Heart right ventricle (tissue), 16 donors: Measurements from ENCODE around the gene TRIM72. TPM values are rescaled to one million over a fixed set of nuclear protein-coding genes. Genes with fewer than 3 reads are reported as not detected.

Experiments
- ATAC-seq, 8 donors: fragments of 200-7000 bp; cut with Tn5 transposase; one replicate each; pipeline ENCODE4 v1.9.1; 2020; ENCODE audit warnings: mild to moderate bottlenecking in 8 of 8, moderate library complexity in 8 of 8, moderate number of reproducible peaks in 1 of 8
- DNase-seq, 2 donors: peaks; one replicate each; pipeline ENCODE4 v3.0.0-alpha.2; 2020
- H3K27ac ChIP-seq, 10 donors: fragments of 200-600 bp; sonication (generic) in 2 of 10; one replicate each; pipeline versions ENCODE4 v1.5.0 to v1.8.0; 2020 to 2022; ENCODE audit warnings: mild to moderate bottlenecking in 3 of 10
- H3K27me3 ChIP-seq, 7 donors: fragments of 200-600 bp; one replicate each; pipeline ENCODE4 v1.8.0; 2021 to 2022; ENCODE audit warnings: mild to moderate bottlenecking in 2 of 7
- H3K36me3 ChIP-seq, 9 donors: fragments of 200-600 bp; sonication (generic) in 1 of 9; one replicate each; pipeline versions ENCODE4 v1.5.0 to v1.8.0; 2020 to 2022; ENCODE audit warnings: mild to moderate bottlenecking in 2 of 9
- H3K4me1 ChIP-seq, 9 donors: fragments of 200-600 bp; sonication (generic) in 1 of 9; one replicate each; pipeline versions ENCODE4 v1.5.0 to v1.8.0; 2020 to 2022; ENCODE audit warnings: mild to moderate bottlenecking in 4 of 9
- H3K4me3 ChIP-seq, 10 donors: fragments of 200-600 bp; sonication (generic) in 2 of 10; one replicate each; pipeline versions ENCODE4 v1.5.0 to v1.8.0; 2020 to 2022; ENCODE audit warnings: mild to moderate bottlenecking in 7 of 10, moderate library complexity in 2 of 10
- H3K9me3 ChIP-seq, 11 donors: fragments of 200-600 bp in 10 of 11; sonication (generic) in 2 of 11; one replicate each; pipeline versions ENCODE4 v1.5.0 to v1.8.0; 2013 to 2022; ENCODE audit warnings: mild to moderate bottlenecking in 2 of 11, control low read depth in 1 of 11, moderate library complexity in 1 of 11
- WGBS, 2 donors: extraction: QIAGEN DNeasy Blood & Tissue Kit; methylation state at CpG; one replicate each; pipeline ENCODE4 v1.1.7; 2013; ENCODE audit warnings: inconsistent platforms in 1 of 2; 5-methylcytosine and 5-hydroxymethylcytosine counted together
- intact Hi-C, 10 donors: fragments of 100-400 bp; cut with DNase I; formaldehyde crosslinking; loops; one replicate each; pipeline versions ENCODE4 v1.11.1 to v1.14.2; 2022
- polyA plus RNA-seq, 2 donors: library from polyadenylated mRNA; stranded (reverse); fragments of 200-250 nt; gene quantifications; one replicate each; pipeline ENCODE4 v1.2.3, GENCODE V29; 2013
- total RNA-seq, 10 donors: library from RNA; stranded (reverse); fragmentation: NEBNext Ultra II Directional in 3 of 10; extraction: Animal tissue kit (Norgen Biotek cat#: 25700) in 3 of 10; gene quantifications; one replicate each; pipeline versions ENCODE4 v1.2.1 to v1.2.4, GENCODE V29; 2021 to 2023
- TF ChIP-seq, protein P1 (sequence below), 9 donors: fragments of 200-600 bp; sonication (generic) in 2 of 9; IDR thresholded peaks; one replicate each; pipeline versions ENCODE4 v1.5.0 to v1.8.0; 2021 to 2022; ENCODE audit warnings: antibody characterized with exemption in 9 of 9, mild to moderate bottlenecking in 5 of 9, moderate library complexity in 1 of 9
- donor health status: Arrhythmogenic right ventricular cardiomyopathy.
- donor health status: ischemic (EF 13 %, LVEDD 7.1; RV severe dilation, severe dysfunction).
- donor health status: healthy with polysubstance abuse.
- donor health status: DM: no; HTN: yes; CAD: no.
- donor health status: DM: no; HTN: no; CAD: no.
- donor health status: ischemic (EF 25% LVEDD 6.9; RV normal size, moderate dysfunction).
- donor health status: ischemic (EF 25% LVEDD 5.7; RV mildly dilated, moderate dysfunction).
- donor health status: healthy.
- donor health status: DM: yes; HTN: yes; CAD: no.
- donor health status: Ischemic cardiomyopathy.
- donor health status: ischemic (EF 35%, LVEDD 5.7; RV mildly dilated, moderate dysfunction).
- donor health status: nonischemic (EF 11% LVEDD 7.7; RV severe dilation, severe dysfunction).
- donor health status: DM: yes; HTN: yes; CAD: no.
- donor health status: PGD.
- donor health status: ischemic (EF 29% LVEDD 5.4; RV normal size, mild dysfunction).
- donor health status: nonischemic (EF 23%, LVEDD 6.1; RV moderate dilation, normal function).

Gene TRIM72
- total and polyA plus RNA-seq, 12 donors: 0.51 to 4.8 (median 1.1) TPM

DNA sequence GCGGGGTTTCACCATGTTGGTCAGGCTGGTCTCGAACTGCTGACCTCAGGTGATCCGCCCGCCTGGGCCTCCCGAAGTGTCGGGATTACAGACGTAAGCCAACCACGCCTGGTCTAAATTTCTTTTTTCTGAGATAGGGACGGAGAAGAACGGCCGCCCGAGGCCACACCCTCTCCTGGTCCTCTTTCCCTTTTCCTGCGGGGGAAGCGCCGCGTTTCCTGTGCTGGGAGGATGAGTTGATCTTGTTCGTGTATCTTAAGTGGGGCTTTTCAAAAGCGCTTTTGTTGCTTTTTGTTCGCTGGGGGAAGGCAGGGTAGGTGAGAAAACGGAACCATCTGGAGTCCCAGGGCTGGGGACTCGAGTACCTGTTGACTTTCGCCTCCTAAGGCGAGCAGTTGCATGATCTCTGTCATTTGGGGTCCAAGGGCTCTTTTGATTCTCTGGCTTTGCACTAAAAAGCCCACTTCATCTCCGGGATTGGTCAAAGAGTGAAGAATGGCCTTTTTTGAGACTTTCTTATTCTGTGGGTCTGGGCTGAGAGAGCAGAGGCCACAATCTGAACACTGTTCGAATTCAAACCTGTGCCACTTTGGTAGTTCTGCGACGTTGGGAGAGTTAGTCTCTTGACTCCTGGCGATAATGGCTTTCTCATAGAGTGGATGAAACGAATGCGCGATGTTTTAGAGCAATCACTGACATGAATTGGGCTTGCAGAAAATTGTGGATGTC, 32.7 kb upstream of the TRIM72 start:
- 4 to 6% methylated on average over 31 of the region's 31 CpGs for whole genome bisulfite sequencing, 2 donors
- ATAC-seq: peak in 3 of 8 donors; percentile 23 to 39 (median 27)
- Histone ChIP-seq H3K9me3 (no peaks in the 10 kb centered on the region), H3K27ac (peak overlapping the region; percentile 89 to 99 (median 94)), H3K4me1 (peaks cover 10 to 70% (median 42%) of the 10 kb centered on the region in 9 donors), H3K36me3 (peaks cover 0 to 45% (median 32%) of the 10 kb centered on the region in 9 donors), H3K4me3 (peak overlapping the region; percentile 71 to 94 (median 83)), H3K27me3 (no peaks in the 10 kb centered on the region)
- intact Hi-C loops: loop anchor here in 6 of 10 donors (2.0 to 10.0 kb wide), 7 partner anchors 38 to 274 kb away; partner anchors contain the start of genes ARMC5 (in 3 of the 6), ZNF843 (in 3 of the 6), KAT8 (in 1 of the 6) and ZNF646 (in 1 of the 6)
- peak; percentile 38 to 48 for DNase-seq
- TF ChIP-seq, protein P1, sequence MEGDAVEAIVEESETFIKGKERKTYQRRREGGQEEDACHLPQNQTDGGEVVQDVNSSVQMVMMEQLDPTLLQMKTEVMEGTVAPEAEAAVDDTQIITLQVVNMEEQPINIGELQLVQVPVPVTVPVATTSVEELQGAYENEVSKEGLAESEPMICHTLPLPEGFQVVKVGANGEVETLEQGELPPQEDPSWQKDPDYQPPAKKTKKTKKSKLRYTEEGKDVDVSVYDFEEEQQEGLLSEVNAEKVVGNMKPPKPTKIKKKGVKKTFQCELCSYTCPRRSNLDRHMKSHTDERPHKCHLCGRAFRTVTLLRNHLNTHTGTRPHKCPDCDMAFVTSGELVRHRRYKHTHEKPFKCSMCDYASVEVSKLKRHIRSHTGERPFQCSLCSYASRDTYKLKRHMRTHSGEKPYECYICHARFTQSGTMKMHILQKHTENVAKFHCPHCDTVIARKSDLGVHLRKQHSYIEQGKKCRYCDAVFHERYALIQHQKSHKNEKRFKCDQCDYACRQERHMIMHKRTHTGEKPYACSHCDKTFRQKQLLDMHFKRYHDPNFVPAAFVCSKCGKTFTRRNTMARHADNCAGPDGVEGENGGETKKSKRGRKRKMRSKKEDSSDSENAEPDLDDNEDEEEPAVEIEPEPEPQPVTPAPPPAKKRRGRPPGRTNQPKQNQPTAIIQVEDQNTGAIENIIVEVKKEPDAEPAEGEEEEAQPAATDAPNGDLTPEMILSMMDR (IDR thresholded peaks at IDR 0.05): no peak

DNA sequence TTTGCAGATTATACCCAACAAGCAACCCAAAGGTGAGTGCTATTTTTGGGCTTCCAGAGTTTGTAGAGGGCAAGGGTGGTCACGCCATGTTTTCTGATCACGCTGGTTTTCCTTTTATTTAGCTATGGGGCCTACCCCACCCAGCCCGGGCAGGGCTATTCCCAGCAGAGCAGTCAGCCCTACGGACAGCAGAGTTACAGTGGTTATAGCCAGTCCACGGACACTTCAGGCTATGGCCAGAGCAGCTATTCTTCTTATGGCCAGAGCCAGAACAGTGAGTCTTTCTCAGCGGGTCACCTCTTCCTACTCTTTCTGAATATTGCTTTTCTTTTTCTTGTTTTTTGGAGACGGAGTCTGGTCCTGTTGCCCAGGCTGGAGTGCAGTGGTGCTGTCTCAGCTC, 31.5 kb upstream of the TRIM72 start:
- no peaks in the 10 kb centered on the region for H3K27me3 ChIP-seq
- TF ChIP-seq, protein P1 (IDR thresholded peaks at IDR 0.05): no peak
- peaks cover 10 to 76% (median 42%) of the 10 kb centered on the region in 9 donors for H3K4me1 ChIP-seq
- H3K27ac ChIP-seq: peak overlapping the region in 2 of 10 donors; percentile 90 to 99
- intact Hi-C loops: loop anchor here in 6 of 10 donors (5.0 to 10.0 kb wide), 6 partner anchors 40 to 272 kb away; partner anchors contain the start of genes ARMC5 (in 3 of the 6), ZNF843 (in 3 of the 6), KAT8 (in 1 of the 6) and ZNF646 (in 1 of the 6)
- H3K9me3 ChIP-seq: no peaks in the 10 kb centered on the region
- DNase-seq: no peak
- H3K4me3 ChIP-seq: peak overlapping the region in 9 of 10 donors; percentile 13 to 94 (median 83)
- ATAC-seq: no peak
- peaks cover 0 to 56% (median 43%) of the 10 kb centered on the region in 9 donors for H3K36me3 ChIP-seq
- 22 to 29% methylated on average over 7 of the region's 7 CpGs for WGBS, 2 donors

DNA sequence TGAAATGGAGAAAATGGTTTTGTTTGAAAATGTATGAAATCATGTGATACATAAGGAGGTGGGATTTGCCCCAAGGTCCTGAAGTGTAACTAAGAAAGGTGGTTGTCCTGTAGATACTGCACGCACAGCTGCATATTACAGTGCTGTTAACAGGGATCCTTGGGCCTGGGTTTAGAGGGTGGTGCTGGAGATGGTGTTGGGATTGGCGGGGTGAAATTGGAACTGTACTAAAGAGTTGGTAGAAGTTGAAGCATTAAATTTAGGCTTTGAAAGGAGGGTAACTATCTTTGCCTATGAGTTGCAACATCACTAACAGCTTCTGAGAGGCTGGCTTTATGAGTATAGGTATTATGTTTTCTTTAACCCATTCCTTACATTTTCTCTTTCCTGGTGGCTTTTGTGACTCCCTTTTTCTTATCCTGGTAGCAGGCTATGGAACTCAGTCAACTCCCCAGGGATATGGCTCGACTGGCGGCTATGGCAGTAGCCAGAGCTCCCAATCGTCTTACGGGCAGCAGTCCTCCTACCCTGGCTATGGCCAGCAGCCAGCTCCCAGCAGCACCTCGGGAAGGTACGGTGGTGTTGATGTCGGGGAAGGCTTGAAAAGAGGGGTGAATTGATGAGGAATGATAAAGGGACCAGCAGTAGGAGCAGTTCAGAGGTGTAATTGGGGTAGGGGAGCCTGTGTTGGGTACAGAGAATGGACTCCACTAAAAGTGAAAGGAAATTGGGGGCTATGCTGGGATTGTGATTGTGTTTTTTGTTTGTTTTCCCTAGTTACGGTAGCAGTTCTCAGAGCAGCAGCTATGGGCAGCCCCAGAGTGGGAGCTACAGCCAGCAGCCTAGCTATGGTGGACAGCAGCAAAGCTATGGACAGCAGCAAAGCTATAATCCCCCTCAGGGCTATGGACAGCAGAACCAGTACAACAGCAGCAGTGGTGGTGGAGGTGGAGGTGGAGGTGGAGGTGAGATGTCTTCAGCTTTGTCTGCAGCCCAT, 30.2 kb upstream of the TRIM72 start:
- no peaks in the 10 kb centered on the region for H3K9me3 ChIP-seq
- peaks cover 0 to 69% (median 56%) of the 10 kb centered on the region in 9 donors for H3K36me3 ChIP-seq
- no peak for DNase-seq
- intact Hi-C loops: loop anchor here in 6 of 10 donors (5.0 to 10.0 kb wide), 6 partner anchors 41 to 271 kb away; partner anchors contain the start of genes ARMC5 (in 3 of the 6), ZNF843 (in 3 of the 6), KAT8 (in 1 of the 6) and ZNF646 (in 1 of the 6)
- WGBS, 2 donors: 49 to 61% methylated on average over 10 of the region's 10 CpGs
- H3K27ac ChIP-seq: no peak overlapping the region
- ATAC-seq: no peak
- H3K27me3 ChIP-seq: no peaks in the 10 kb centered on the region
- TF ChIP-seq, protein P1 (IDR thresholded peaks at IDR 0.05): no peak
- peak overlapping the region in 2 of 10 donors; percentile 71 to 72 for H3K4me3 ChIP-seq
- H3K4me1 ChIP-seq: peaks cover 10 to 72% (median 40%) of the 10 kb centered on the region in 9 donors
